ENCODE data around the gene GGNBP2.

DNA sequence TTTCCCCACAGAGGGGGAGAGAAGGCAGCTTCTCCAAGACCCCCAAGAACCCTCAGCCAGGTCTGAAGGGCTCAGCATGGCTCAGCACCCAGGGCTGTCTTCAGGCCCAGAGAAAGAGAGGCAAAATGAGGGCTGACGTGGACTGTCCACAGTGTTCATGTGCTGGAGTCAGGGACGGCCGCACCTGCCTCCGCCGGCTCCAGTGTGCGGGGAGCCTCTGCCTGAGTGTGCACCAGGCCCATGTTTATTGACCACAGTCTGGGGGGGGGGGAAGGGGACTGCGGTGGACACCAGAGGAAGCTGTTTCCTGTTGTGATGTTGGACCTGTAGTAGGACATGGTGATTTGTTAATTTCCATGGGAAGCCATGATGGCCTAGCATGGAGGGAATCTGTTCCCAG is 63.6 kb downstream of the GGNBP2 start:
- TF ChIP-seq, protein P1, sequence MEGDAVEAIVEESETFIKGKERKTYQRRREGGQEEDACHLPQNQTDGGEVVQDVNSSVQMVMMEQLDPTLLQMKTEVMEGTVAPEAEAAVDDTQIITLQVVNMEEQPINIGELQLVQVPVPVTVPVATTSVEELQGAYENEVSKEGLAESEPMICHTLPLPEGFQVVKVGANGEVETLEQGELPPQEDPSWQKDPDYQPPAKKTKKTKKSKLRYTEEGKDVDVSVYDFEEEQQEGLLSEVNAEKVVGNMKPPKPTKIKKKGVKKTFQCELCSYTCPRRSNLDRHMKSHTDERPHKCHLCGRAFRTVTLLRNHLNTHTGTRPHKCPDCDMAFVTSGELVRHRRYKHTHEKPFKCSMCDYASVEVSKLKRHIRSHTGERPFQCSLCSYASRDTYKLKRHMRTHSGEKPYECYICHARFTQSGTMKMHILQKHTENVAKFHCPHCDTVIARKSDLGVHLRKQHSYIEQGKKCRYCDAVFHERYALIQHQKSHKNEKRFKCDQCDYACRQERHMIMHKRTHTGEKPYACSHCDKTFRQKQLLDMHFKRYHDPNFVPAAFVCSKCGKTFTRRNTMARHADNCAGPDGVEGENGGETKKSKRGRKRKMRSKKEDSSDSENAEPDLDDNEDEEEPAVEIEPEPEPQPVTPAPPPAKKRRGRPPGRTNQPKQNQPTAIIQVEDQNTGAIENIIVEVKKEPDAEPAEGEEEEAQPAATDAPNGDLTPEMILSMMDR (IDR thresholded peaks at IDR 0.05), result no peak
- no peak for TF ChIP-seq POLR2A (IDR thresholded peaks at IDR 0.05)
- TF ChIP-seq POLR2AphosphoS5 (IDR thresholded peaks at IDR 0.05), result no peak

Data from transverse colon (tissue), 4 donors.